Kidney tubule cell (primary cell): Measurements from ENCODE around the gene HES6.
A peak's percentile ranks its signal among the peaks of the same experiment; 100 is the strongest.

Source experiments
- DNase-seq: peaks from one replicate; pipeline ENCODE4 v3.0.0-alpha.2; 2018; ENCODE audit warnings: low spot score

HES6 gene, protein sequence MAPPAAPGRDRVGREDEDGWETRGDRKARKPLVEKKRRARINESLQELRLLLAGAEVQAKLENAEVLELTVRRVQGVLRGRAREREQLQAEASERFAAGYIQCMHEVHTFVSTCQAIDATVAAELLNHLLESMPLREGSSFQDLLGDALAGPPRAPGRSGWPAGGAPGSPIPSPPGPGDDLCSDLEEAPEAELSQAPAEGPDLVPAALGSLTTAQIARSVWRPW

DNA sequence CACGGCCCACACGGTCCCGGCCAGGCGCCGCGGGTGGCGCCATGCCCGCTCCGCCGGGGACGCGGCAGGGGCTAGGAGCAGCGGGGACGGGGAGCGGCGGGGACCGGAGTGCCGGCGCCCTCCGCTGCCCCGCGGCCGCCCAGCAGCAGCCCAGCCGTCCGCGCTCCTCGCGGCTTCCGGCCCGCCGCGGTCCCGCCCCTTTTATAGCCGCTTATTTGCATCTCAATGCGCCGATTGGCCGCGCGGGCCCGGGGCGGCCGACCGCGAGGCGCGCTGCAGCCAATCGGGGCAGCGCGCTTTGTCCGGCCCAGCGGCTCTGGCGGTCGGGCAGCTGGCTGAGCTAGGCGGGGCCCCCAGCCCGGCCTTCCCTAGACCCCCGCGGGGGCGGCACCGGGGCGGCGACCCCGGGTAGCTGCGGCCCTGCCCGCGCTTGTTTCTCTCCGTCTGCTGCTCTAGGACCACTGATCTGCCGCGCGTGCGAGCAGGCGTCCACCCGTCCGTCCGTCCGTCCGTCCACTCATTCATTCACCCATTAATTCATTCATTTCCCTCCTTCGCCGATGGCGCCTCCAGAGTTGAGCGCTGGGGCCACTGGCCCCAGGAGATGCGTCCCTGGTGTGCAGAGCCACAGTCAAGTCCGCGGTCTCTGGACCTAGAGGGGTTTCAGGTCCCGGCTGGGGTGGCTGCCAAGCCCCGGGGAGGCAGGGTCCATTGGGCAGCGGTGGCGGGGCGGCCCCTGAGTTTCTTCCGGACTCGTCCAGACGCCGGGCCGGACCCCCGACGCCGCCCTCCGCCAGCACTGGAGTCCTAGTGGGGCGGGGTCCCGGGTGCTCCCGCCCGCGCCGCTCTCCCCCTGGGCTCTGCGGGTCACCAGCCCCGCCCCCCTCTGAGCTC is at the start of gene HES6:
TSS of gene HES6 (minus strand) at position 176 of the 894 bp plus-strand sequence. CDS start at position 43, 133 bp downstream.
- peak; percentile 92 for DNase-seq

DNA sequence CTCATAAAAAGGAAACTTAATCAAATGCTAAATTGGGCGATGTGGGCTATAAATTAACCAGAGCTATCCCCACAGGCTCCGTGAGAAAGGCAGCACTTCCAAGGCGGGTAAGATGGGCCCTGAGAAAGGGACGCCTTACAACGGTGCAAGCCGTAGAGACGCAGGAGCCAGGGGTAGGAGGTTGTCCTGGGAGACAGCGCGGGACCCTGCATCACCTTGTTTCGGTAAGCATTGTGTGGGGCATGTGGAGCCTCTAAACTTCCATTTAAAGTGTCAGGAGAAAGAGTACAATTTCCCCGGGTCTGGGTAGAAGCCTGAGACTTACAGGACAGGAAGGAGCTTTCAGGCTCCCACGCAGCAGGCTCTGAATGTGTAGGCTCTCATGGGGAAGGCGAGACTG is 49.7 kb upstream of the HES6 start:
- no peak for DNase-seq

- DNase-seq: peak; percentile 99
Observed at GRCh38 chr2:238288650-238289573, 49.1 kb upstream of the HES6 start.

DNA sequence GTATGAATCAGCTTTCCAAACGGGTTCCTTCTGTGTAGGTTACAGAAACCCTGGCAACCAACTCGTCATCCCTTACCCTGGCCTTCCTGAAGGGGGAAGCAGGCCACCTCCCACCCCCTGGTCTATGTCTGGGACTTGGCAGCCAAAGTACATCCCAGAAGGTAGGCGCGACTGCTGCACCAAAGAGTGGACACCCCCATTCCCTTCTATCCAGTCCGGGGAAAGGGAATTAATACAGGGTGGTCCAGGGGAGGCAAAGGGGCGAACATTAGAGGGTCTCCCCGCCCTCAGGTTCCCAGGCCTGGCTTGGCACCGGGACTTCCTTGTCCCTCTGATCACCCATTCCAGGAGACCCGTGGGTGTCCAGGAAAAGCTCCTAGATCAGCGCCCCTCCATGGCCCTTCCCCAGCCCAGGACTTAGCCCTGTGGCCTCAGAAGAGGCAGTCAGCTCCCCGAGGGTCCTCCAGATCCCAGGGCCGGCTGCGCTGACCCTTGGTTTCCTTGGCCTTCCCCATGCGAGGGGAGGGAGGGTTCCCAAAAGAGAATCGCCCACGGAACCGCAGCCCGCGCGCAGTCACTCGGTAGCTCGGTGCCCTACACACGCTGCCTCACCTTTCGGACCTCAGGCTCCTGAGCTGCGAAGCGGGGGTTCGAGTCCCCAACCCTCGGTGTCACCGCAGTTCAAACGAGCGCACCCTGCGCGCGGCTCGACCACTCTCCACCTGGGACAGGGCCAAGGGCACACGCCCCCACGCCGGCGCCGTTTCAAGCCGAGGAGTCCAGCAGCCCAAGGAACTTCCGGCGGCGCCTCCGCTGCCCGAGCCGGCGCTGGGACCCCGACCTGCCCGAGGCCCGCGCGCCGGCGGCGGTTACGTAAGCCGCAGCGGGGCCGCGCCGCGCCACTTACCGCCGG is 48.2 kb upstream of the HES6 start, which contains the start of gene PER2:
TSS of gene PER2 (minus strand) at position 874 of the 913 bp plus-strand sequence. CDS start 10,674 bp downstream, outside the sequence.
- DNase-seq: peak; percentile 89

DNA sequence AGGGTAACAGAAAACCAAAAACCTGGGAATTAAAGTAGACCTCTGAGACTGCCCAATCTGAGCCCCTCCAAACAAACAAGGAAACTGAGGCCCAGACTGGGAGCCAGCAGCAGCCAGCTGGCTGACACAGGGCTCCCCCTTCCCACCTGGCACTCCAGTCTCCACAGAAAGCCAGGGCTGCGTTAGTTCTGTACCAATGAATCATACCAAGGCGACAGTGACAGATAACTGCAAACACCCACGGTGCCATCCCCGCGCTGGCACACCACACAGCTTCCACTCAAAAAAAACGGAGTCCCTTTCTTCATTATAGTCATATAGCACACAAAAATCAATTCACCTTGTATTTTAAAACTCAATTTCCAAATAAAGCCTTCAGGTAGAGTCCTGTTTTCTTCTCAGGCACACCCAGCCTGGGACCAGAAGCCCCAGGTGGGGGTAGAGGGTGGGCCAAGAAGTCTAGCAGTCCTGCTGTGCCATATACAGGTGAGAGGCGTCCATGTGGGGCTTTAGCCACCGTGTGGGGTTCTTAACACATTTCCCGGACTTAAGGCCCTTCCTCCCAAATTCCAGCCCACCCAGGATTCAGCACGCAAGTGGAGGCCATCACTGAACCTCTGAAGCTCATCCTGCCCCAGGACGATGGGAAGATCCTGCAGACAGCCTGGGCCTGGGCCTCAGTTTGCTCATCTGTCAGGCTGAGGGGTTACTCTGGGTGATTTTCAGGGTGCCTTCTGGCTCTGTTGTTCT is 47.3 kb upstream of the HES6 start:
- peak; percentile 49 for DNase-seq

DNA sequence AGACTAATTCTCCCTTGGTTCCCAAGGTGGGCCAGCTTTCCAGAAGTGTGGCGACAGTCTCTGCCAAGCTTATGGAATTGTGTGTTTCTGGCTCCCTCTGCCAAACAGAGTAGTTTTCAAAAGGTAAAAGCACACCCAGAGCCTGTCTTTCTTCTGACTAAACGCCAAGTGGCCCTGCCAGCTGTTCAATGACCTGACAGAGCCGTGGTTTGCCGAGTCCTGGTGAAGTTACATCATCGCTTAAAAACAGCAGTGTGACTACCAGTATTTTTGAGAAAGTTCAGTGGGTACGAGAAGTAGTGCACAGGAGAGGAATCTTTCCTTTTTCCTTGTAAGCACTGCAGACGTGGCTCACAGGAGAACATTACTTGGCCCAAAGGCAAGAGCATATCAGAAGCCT is 46.7 kb upstream of the HES6 start:
- DNase-seq: peak; percentile 91

DNA sequence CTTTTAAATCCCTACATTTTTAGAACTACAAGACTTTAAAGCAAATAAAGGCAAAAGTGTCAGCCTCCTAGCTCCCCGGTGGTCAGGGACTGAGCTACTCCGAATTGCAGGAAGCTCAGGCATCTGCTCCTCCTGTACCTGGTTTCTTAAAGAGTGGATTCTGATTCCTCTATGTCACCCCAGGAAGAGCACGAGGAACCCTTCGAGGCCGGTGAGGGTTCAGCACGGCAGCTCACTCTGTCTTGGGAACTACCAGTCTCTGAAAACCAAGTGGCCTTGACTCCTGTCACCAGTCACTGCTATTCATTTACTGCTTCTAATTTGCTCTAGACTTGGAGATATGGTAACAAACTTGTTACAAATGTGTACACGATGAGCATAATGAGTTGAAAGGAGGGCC is 46.3 kb upstream of the HES6 start:
- DNase-seq: no peak

DNA sequence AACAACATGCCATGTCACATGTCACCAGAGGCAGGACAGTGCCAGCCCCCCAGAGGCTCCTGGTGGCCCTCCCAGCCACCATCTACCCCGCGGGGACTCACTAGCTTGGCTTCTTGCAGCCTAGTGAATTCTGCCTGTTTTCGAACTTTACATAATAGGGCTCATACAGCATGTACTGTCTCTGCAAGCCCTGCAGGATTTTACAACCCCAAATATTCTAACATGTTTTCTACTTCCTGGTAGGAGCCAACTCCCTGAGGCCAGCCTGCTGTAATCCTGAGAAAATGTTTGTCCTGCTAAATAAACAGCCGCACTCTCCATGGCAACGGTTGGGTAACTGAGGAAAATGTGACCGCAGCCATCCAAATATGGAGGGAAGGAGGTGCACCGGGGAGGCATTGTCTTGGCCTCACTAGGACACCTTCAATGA is 45.8 kb upstream of the HES6 start:
- DNase-seq: peak; percentile 97

DNA sequence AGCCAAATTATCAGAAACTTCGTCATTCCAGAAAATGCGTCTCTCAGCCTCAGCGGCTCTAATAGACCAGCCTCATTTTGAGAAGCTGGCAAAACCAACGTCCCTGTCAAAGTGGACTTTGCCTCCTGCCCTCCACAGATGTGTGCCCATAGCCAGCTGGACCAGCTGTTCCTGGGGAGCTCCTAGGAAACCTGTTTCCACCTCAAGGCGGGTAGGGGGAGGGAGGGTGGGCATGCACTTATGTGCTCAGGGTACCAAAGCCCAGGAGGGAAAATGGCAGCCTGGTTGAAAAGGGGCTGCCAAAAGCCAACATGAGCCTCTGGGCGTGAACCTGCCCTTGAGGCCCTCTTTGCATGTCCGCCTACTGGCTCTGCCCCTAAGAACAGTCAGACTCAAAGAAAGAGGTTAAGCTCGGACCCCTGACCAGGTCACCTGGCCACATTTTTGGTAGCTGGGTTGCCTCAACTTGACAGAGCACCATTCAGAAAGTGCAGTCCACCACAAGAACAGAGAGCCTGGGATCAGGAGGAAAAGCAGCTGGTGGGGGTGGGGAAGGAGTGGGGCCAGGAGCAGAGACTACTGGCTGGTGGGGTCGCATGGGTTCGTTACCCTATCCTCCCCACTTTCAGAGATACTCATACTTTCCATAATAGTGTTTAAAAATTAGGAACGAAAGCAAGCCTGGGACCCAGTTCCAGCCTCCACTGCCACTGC is 45.1 kb upstream of the HES6 start:
- DNase-seq: no peak

DNA sequence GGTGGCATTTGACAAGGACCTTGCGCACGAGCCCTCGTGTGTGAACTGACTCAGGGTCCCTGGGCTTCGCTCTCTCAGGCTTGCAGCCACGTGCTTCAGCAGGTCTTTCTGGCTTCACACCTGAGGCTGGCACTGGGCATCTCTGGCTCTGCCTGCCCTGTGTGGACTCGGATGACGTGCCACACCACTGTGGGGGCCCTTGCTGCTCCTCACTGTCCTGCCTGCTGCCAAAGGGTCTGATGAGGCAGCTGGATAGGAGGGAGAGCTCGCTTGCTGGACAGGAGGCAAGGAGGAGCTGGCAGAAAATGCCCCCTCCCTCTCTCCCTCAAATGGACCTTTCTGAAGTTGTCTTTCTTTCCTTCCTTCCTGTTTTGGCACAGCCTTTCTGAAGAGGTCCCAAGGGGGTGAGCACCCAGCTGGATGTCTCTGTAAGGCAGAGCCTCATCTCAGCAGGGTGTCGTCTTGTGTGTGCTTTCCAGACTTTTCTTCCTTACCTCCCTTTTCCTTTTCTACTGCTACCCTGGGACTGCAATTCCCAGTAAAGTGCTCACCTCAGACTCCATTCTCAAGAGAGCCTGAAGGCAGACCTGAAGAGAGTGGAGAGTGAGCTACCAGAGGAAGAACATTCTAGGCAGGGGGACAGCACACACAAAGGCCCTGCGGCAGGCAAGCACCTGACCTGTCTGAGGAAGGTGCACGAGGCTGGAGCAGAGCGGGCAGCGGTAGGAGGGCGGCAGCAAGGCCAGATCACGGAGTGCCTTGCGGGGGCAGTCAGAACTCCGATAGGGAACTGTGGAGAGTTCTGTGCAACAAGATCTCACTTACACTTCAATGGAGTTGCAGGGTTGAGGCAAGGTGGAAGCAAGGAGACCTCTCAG is 43.3 kb upstream of the HES6 start:
- DNase-seq: no peak

- no peak for DNase-seq
Observed at GRCh38 chr2:238281826-238282480, 42.1 kb upstream of the HES6 start.

GRCh38 chr2:238280083-238280825 is 40.4 kb upstream of the HES6 start:
- DNase-seq: no peak

DNA sequence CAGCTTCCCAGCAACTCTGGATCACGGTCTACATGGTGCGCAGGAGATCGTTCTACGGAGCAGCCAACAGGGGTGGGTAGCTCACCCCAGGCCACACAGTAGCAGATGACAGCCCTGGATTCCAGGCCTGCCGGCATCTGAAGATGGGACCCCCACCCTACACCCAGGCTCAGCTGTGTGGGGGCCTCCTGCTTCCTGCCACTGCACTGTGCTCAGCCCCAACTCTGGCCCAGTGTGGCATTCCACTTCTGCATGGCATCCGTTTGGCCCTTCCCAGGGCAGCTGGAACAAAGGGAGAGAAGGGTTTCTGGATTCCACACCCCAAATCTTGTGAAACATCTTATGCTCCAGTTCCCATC is 39.5 kb upstream of the HES6 start:
- DNase-seq: no peak

- peak; percentile 27 for DNase-seq
Observed at GRCh38 chr2:238278626-238279323, 38.9 kb upstream of the HES6 start.

- DNase-seq: peak; percentile 61
Observed at GRCh38 chr2:238277695-238278094, 37.9 kb upstream of the HES6 start.

DNA sequence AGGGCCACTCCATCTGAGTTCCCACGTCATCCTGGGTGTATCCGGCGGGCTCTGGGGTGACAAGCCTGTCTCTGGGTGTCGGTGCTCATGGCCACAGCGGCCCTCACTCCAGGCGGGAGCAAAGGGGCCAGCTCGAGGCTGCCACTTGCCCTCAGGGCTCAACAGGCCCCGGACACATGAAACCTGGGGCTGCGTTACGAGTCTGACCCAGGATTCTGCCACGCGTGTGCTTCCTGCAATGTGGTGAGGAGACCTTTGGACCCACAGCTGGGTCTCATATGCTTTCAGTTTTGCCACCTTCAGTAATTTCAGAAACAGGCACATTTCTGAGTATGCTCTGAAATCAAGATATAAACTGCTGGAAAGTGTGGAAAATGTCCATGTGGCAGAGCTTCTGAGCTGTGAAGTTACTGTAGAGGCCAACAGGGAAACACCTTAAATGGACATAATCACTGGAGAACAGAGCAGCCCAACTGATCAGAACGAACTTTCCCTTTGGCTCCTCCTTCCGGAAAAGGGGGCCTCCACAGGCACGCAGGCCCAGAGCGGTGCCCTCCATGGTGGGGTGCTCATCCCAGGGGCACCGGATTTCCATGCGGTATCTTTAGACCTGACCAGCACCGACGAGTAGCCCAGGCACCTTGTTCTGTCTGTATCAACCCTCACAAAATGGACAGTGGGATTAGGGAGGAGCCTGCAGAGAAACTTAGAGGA is 34.5 kb upstream of the HES6 start:
- no peak for DNase-seq
